Measurements from ENCODE around the gene PCK2. TPM values are rescaled to one million over a fixed set of nuclear protein-coding genes. Genes with fewer than 3 reads are reported as not detected.

PCK2 gene
- total and polyA plus RNA-seq, 2 of the 13 experiments (the other 11 are each of a cell fraction or from before 2014, with no cell fraction given): 129 to 272 TPM

- TF ChIP-seq XBP1 (CRISPR knock-in tag; IDR thresholded peaks at IDR 0.05): 0 out of 2 replicates have a peak, but pooled peaks have one; percentile 75
- no peak for TF ChIP-seq ZNF691 (CRISPR knock-in tag; IDR thresholded peaks at IDR 0.05; ENCODE audit: borderline replicate concordance, low read depth)
- TF ChIP-seq ZMAT3 (CRISPR knock-in tag; conservative IDR thresholded peaks at IDR 0.05): 0 out of 2 replicates have a peak, but pooled peaks have one; percentile 46
- TF ChIP-seq CBX5 (CRISPR knock-in tag; IDR thresholded peaks at IDR 0.05; ENCODE audit: borderline replicate concordance): no peak
- no peak for TF ChIP-seq TCF12 (IDR thresholded peaks at IDR 0.05)
- no peak for TF ChIP-seq TCF12 (CRISPR knock-in tag; IDR thresholded peaks at IDR 0.05)
- TF ChIP-seq ZNF431 (CRISPR knock-in tag; IDR thresholded peaks at IDR 0.05; ENCODE audit: borderline replicate concordance, low read depth): no peak
- peak; percentile 63 for TF ChIP-seq ZNF407 (CRISPR knock-in tag; IDR thresholded peaks at IDR 0.05; ENCODE audit: not compliant biosample characterization)
- peak; percentile 45; the same call in 1 of the 2 replicates for TF ChIP-seq TGIF2 (CRISPR knock-in tag; IDR thresholded peaks at IDR 0.05)
- TF ChIP-seq ZNF776 (CRISPR knock-in tag; IDR thresholded peaks at IDR 0.05): peak; percentile 66; the same call in 1 of the 2 replicates
- no peak for TF ChIP-seq CENPX (CRISPR knock-in tag; IDR thresholded peaks at IDR 0.05)
- peak; percentile 77 for TF ChIP-seq ZNF501 (CRISPR knock-in tag; IDR thresholded peaks at IDR 0.05)
- peak; percentile 93 for TF ChIP-seq KDM4B (CRISPR knock-in tag; IDR thresholded peaks at IDR 0.05)
- TF ChIP-seq, protein P1, sequence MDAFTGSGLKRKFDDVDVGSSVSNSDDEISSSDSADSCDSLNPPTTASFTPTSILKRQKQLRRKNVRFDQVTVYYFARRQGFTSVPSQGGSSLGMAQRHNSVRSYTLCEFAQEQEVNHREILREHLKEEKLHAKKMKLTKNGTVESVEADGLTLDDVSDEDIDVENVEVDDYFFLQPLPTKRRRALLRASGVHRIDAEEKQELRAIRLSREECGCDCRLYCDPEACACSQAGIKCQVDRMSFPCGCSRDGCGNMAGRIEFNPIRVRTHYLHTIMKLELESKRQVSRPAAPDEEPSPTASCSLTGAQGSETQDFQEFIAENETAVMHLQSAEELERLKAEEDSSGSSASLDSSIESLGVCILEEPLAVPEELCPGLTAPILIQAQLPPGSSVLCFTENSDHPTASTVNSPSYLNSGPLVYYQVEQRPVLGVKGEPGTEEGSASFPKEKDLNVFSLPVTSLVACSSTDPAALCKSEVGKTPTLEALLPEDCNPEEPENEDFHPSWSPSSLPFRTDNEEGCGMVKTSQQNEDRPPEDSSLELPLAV (CRISPR knock-in tag; conservative IDR thresholded peaks at IDR 0.05; ENCODE audit: low read depth): no peak
- TF ChIP-seq ZFP91 (CRISPR knock-in tag; IDR thresholded peaks at IDR 0.05; ENCODE audit: borderline replicate concordance): no peak
- TF ChIP-seq HOXA9 (CRISPR knock-in tag; IDR thresholded peaks at IDR 0.05; ENCODE audit: borderline replicate concordance): no peak
- TF ChIP-seq ZNF331 (CRISPR knock-in tag; IDR thresholded peaks at IDR 0.05): no peak
Observed at GRCh38 chr14:24130717-24131548, 36.8 kb downstream of the PCK2 start (continued).
